Measurements from ENCODE around the gene DAZAP1. TPM values are rescaled to one million over a fixed set of nuclear protein-coding genes. Genes with fewer than 3 reads are reported as not detected.

Gene DAZAP1
- total and polyA plus RNA-seq, 4 donors: 5.4 to 45.0 (median 29.7) TPM

- WGBS: 92% methylated on average over 37 of the region's 37 CpGs
- Histone ChIP-seq H3K4me1 (ENCODE audit: control insufficient read depth in 4 of 4, insufficient read depth in 4 of 4, low read length in 3 of 4) (peaks cover 0 to 13% (median under 1%) of the 10 kb centered on the region in 4 donors), H3K4me3 (ENCODE audit: low read depth in 1 of 3, low read length in 3 of 3) (no peak overlapping the region), H3K9ac (ENCODE audit: low read depth in 1 of 2, low read length in 2 of 2) (no peak overlapping the region), H3K36me3 (ENCODE audit: control insufficient read depth in 4 of 4, insufficient read depth in 3 of 4, low read depth in 1 of 4, low read length in 3 of 4) (peaks cover 21 to 58% (median 27%) of the 10 kb centered on the region in 4 donors), H3K27ac (ENCODE audit: low read depth in 1 of 2, low read length in 2 of 2) (no peak overlapping the region), H3K27me3 (ENCODE audit: control insufficient read depth in 4 of 4, insufficient read depth in 4 of 4, low read length in 3 of 4) (no peaks in the 10 kb centered on the region), H3K9me3 (ENCODE audit: control insufficient read depth in 4 of 4, low read length in 3 of 4) (no peaks in the 10 kb centered on the region)
- no peak for DNase-seq (ENCODE audit: low spot score)
- TF ChIP-seq JUND (IDR thresholded peaks at IDR 0.05) (no peak), RXRA (IDR thresholded peaks at IDR 0.05) (no peak), ZBTB33 (IDR thresholded peaks at IDR 0.05) (no peak), CTCF (IDR thresholded peaks at IDR 0.05; ENCODE audit: low read depth, low read length, missing input control) (no peak), HNF4A (conservative IDR thresholded peaks at IDR 0.05) (no peak), EGR1 (IDR thresholded peaks at IDR 0.05; ENCODE audit: low read depth in 2 of 2) (no peak), YY1 (IDR thresholded peaks at IDR 0.05) (no peak), FOXA2 (IDR thresholded peaks at IDR 0.05) (no peak), FOXA1 (IDR thresholded peaks at IDR 0.05) (no peak)
These were observed 41.8 kb upstream of the DAZAP1 start for GRCh38 chr19:1365319-1366269.

- no peaks in the 10 kb centered on the region for H3K9me3 ChIP-seq (ENCODE audit: control insufficient read depth in 4 of 4, low read length in 3 of 4)
- H3K27ac ChIP-seq (ENCODE audit: low read depth in 1 of 2, low read length in 2 of 2): no peak overlapping the region
- H3K4me3 ChIP-seq (ENCODE audit: low read depth in 1 of 3, low read length in 3 of 3): no peak overlapping the region
- DNase-seq (ENCODE audit: low spot score): no peak
- TF ChIP-seq TAF1 (conservative IDR thresholded peaks at IDR 0.05) (no peak), RXRA (IDR thresholded peaks at IDR 0.05) (no peak), NR2F2 (IDR thresholded peaks at IDR 0.05) (no peak), REST (IDR thresholded peaks at IDR 0.05) (no peak), SP1 (IDR thresholded peaks at IDR 0.05) (no peak), RAD21 (IDR thresholded peaks at IDR 0.05) (no peak), HNF4A (conservative IDR thresholded peaks at IDR 0.05) (no peak), JUND (IDR thresholded peaks at IDR 0.05) (no peak), EGR1 (IDR thresholded peaks at IDR 0.05; ENCODE audit: low read depth in 2 of 2) (no peak), GABPA (IDR thresholded peaks at IDR 0.05 in 1 of 2, conservative IDR thresholded peaks at IDR 0.05 in 1 of 2) (no peak), YY1 (IDR thresholded peaks at IDR 0.05) (no peak), FOXA2 (IDR thresholded peaks at IDR 0.05) (no peak), ATF3 (IDR thresholded peaks at IDR 0.05) (no peak)
- TF ChIP-seq, protein P1, sequence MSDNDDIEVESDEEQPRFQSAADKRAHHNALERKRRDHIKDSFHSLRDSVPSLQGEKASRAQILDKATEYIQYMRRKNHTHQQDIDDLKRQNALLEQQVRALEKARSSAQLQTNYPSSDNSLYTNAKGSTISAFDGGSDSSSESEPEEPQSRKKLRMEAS (IDR thresholded peaks at IDR 0.05): no peak
- peaks cover 21 to 65% (median 29%) of the 10 kb centered on the region in 4 donors for H3K36me3 ChIP-seq (ENCODE audit: control insufficient read depth in 4 of 4, insufficient read depth in 3 of 4, low read depth in 1 of 4, low read length in 3 of 4)
- WGBS: 93% methylated on average over 10 of the region's 10 CpGs
- no peaks in the 10 kb centered on the region for H3K27me3 ChIP-seq (ENCODE audit: control insufficient read depth in 4 of 4, insufficient read depth in 4 of 4, low read length in 3 of 4)
- peaks cover 0 to 6% (median 0%) of the 10 kb centered on the region in 4 donors for H3K4me1 ChIP-seq (ENCODE audit: control insufficient read depth in 4 of 4, insufficient read depth in 4 of 4, low read length in 3 of 4)
- H3K9ac ChIP-seq (ENCODE audit: low read depth in 1 of 2, low read length in 2 of 2): no peak overlapping the region
These were observed 41.1 kb upstream of the DAZAP1 start for GRCh38 chr19:1366296-1366695.
